Heart left ventricle (tissue), 16 donors: Measurements from ENCODE around the gene HBZ. TPM values are rescaled to one million over a fixed set of nuclear protein-coding genes. Genes with fewer than 3 reads are reported as not detected.

ENCODE experiments used
- ATAC-seq, 4 donors: fragments of 200-7000 bp; cut with Tn5 transposase; one replicate each; pipeline ENCODE4 v1.9.1; 2020 to 2022; ENCODE audit warnings: moderate library complexity in 4 of 4, mild to moderate bottlenecking in 3 of 4, moderate number of reproducible peaks in 1 of 4
- DNase-seq, 5 donors: peaks; one replicate each; pipeline ENCODE4 v3.0.0-alpha.2; 2020
- H3K27ac ChIP-seq, 12 donors: fragments of 200-600 bp; sonication (generic) in 4 of 12; one replicate each; pipeline versions ENCODE4 v1.5.0 to v1.8.0; 2016 to 2022; ENCODE audit warnings: mild to moderate bottlenecking in 2 of 12
- H3K27me3 ChIP-seq, 9 donors: fragments of 200-600 bp; sonication (generic) in 2 of 9; one replicate each; pipeline versions ENCODE4 v1.5.1 to v1.8.0; 2016 to 2022; ENCODE audit warnings: mild to moderate bottlenecking in 3 of 9
- H3K36me3 ChIP-seq, 9 donors: fragments of 200-600 bp; sonication (generic) in 2 of 9; one replicate each; pipeline versions ENCODE4 v1.5.0 to v1.8.0; 2018 to 2022; ENCODE audit warnings: mild to moderate bottlenecking in 2 of 9
- H3K4me1 ChIP-seq, 12 donors: fragments of 200-600 bp; sonication (generic) in 4 of 12; one replicate each; pipeline versions ENCODE4 v1.5.0 to v1.8.0; 2016 to 2022; ENCODE audit warnings: mild to moderate bottlenecking in 3 of 12
- H3K4me3 ChIP-seq, 12 donors: fragments of 200-600 bp; sonication (generic) in 4 of 12; one replicate each; pipeline versions ENCODE4 v1.5.0 to v1.8.0; 2017 to 2022; ENCODE audit warnings: mild to moderate bottlenecking in 9 of 12, moderate library complexity in 4 of 12
- H3K9me3 ChIP-seq, 12 donors: fragments of 200-600 bp; sonication (generic) in 4 of 12; one replicate each; pipeline versions ENCODE4 v1.5.0 to v1.8.0; 2016 to 2022; ENCODE audit warnings: mild to moderate bottlenecking in 1 of 12
- CTCF ChIP-seq, 12 donors: fragments of 200-600 bp; sonication (generic) in 4 of 12; IDR thresholded peaks; one replicate each; pipeline versions ENCODE4 v1.5.0 to v1.8.0; 2018 to 2022; ENCODE audit warnings: antibody characterized with exemption in 12 of 12, mild to moderate bottlenecking in 5 of 12
- POLR2A ChIP-seq, 2 donors: fragments of 450-650 bp; IDR thresholded peaks; one replicate each; pipeline ENCODE4 v1.6.1; 2017; ENCODE audit warnings: antibody characterized with exemption in 2 of 2, mild to moderate bottlenecking in 2 of 2, moderate library complexity in 2 of 2
- WGBS, 4 donors: extraction: QIAGEN DNeasy Blood & Tissue Kit in 2 of 4; methylation state at CpG; one replicate each; pipeline versions ENCODE4 v1.1.5 to v1.1.7; 2013 to 2018; 5-methylcytosine and 5-hydroxymethylcytosine counted together
- intact Hi-C, 10 donors: fragments of 100-400 bp; cut with DNase I; formaldehyde crosslinking; loops; one replicate each; pipeline versions ENCODE4 v1.11.1 to v1.14.2; 2022
- polyA plus RNA-seq, 2 donors: library from polyadenylated mRNA; stranded (reverse); fragments of 200-250 nt; gene quantifications; one replicate each; pipeline ENCODE4 v1.2.3, GENCODE V29; 2013
- total RNA-seq, 9 donors: library from RNA; depleted of rRNA in 2 of 9; stranded (reverse); fragments of >200 nt in 2 of 9; fragmentation: NEBNext Ultra II Directional in 3 of 9; extraction: Animal tissue kit (Norgen Biotek cat#: 25700) in 3 of 9; gene quantifications; one replicate each; pipeline versions ENCODE4 v1.1.0 to v1.2.4, GENCODE V29; 2016 to 2023
- donor health status: ischemic (EF 13 %, LVEDD 7.1; RV severe dilation, severe dysfunction).
- donor health status: healthy with polysubstance abuse.
- donor health status: DM: no; HTN: yes; CAD: no.
- donor health status: DM: no; HTN: no; CAD: no.
- donor health status: ischemic (EF 25% LVEDD 6.9; RV normal size, moderate dysfunction).
- donor health status: ischemic (EF 25% LVEDD 5.7; RV mildly dilated, moderate dysfunction).
- donor health status: healthy.
- donor health status: DM: yes; HTN: yes; CAD: no.
- donor health status: ischemic (EF 35%, LVEDD 5.7; RV mildly dilated, moderate dysfunction).
- donor health status: nonischemic (EF 11% LVEDD 7.7; RV severe dilation, severe dysfunction).
- donor health status: DM: yes; HTN: yes; CAD: no.
- donor health status: PGD.
- donor health status: ischemic (EF 29% LVEDD 5.4; RV normal size, mild dysfunction).
- donor health status: nonischemic (EF 23%, LVEDD 6.1; RV moderate dilation, normal function).

HBZ gene
- total and polyA plus RNA-seq, 11 donors = not detected

GRCh38 chr16:143047-143446 lies 9.4 kb upstream of the HBZ start:
- Histone ChIP-seq H3K27me3 (peaks cover 0 to 15% (median 0%) of the 10 kb centered on the region in 9 donors), H3K4me3 (no peak overlapping the region), H3K27ac (no peak overlapping the region), H3K9me3 (no peaks in the 10 kb centered on the region), H3K4me1 (peaks cover 0 to 8% (median 0%) of the 10 kb centered on the region in 12 donors), H3K36me3 (no peaks in the 10 kb centered on the region)
- intact Hi-C loops = no loop called here
- DNase-seq = no peak
- ATAC-seq = no peak
- no peak for TF ChIP-seq POLR2A (IDR thresholded peaks at IDR 0.05)
- TF ChIP-seq CTCF (IDR thresholded peaks at IDR 0.05) = no peak
- 71 to 79% (median 78%) methylated on average over 5 to 6 of the region's 6 CpGs for WGBS, 4 donors

GRCh38 chr16:143456-143855 lies 9.0 kb upstream of the HBZ start:
- 54 to 64% (median 61%) methylated on average over 5 to 6 of the region's 6 CpGs for WGBS, 4 donors
- no peaks in the 10 kb centered on the region for H3K9me3 ChIP-seq
- H3K4me1 ChIP-seq = peaks cover 0 to 8% (median 0%) of the 10 kb centered on the region in 12 donors
- H3K4me3 ChIP-seq = no peak overlapping the region
- TF ChIP-seq POLR2A (IDR thresholded peaks at IDR 0.05) (no peak), CTCF (IDR thresholded peaks at IDR 0.05) (no peak)
- ATAC-seq (no peak), DNase-seq (no peak)
- H3K27ac ChIP-seq = no peak overlapping the region
- H3K27me3 ChIP-seq = peaks cover 0 to 18% (median 0%) of the 10 kb centered on the region in 9 donors
- intact Hi-C loops = no loop called here
- no peaks in the 10 kb centered on the region for H3K36me3 ChIP-seq

GRCh38 chr16:144797-145252 lies 7.6 kb upstream of the HBZ start:
- no peaks in the 10 kb centered on the region for H3K9me3 ChIP-seq
- WGBS, 4 donors = 69 to 78% (median 71%) methylated on average over 14 of the region's 14 CpGs
- H3K4me3 ChIP-seq = no peak overlapping the region
- DNase-seq (no peak), ATAC-seq (no peak)
- no peaks in the 10 kb centered on the region for H3K4me1 ChIP-seq
- no peaks in the 10 kb centered on the region for H3K36me3 ChIP-seq
- TF ChIP-seq CTCF (IDR thresholded peaks at IDR 0.05) (no peak), POLR2A (IDR thresholded peaks at IDR 0.05) (no peak)
- intact Hi-C loops = no loop called here
- H3K27me3 ChIP-seq = peaks cover 0 to 27% (median 0%) of the 10 kb centered on the region in 9 donors
- no peak overlapping the region for H3K27ac ChIP-seq

GRCh38 chr16:146646-147045 lies 5.8 kb upstream of the HBZ start:
- H3K9me3 ChIP-seq = no peaks in the 10 kb centered on the region
- H3K36me3 ChIP-seq = no peaks in the 10 kb centered on the region
- H3K27me3 ChIP-seq = peaks cover 0 to 35% (median 0%) of the 10 kb centered on the region in 9 donors
- ATAC-seq (no peak), DNase-seq (no peak)
- no peak overlapping the region for H3K4me3 ChIP-seq
- intact Hi-C loops = no loop called here
- WGBS, 4 donors = 80 to 89% (median 86%) methylated on average over 2 of the region's 2 CpGs
- no peaks in the 10 kb centered on the region for H3K4me1 ChIP-seq
- no peak overlapping the region for H3K27ac ChIP-seq
- TF ChIP-seq CTCF (IDR thresholded peaks at IDR 0.05) (no peak), POLR2A (IDR thresholded peaks at IDR 0.05) (no peak)
